LNCaP clone FGC (cell line): ENCODE measurements around the gene SELENON.
A peak's percentile ranks its signal among the peaks of the same experiment; 100 is the strongest.

Experiments used
- DNase-seq: peaks from one replicate; pipeline ENCODE4 v3.0.0-alpha.2; 2011; ENCODE audit warnings: low read depth
- H3K4me3 ChIP-seq: 2 replicates; pipeline ENCODE4 v1.5.1; 2011; ENCODE audit warnings: mild to moderate bottlenecking, low read depth, low read length, control low read depth
- CTCF ChIP-seq: IDR thresholded peaks from 2 replicates; pipeline ENCODE4 v1.5.1; 2012; ENCODE audit warnings: mild to moderate bottlenecking; ENCODE audit not compliant: control insufficient read depth, insufficient read depth; ENCODE audit errors: extremely low read depth

Gene SELENON

GRCh38 chr1:25858494-25858893 is 58.5 kb downstream of the SELENON start:
- H3K4me3 ChIP-seq = peak overlapping the region; percentile 60
- TF ChIP-seq CTCF = no peak
- no peak for DNase-seq

GRCh38 chr1:25858906-25859789 is 59.2 kb downstream of the SELENON start, which contains the start of gene AUNIP:
Gene AUNIP (minus strand): TSS chr1:25859457. CDS start chr1:25859357, 100 bp downstream.
- no peak for DNase-seq
- TF ChIP-seq CTCF = no peak
- H3K4me3 ChIP-seq = peak within 1 kb of the TSS; percentile 60

GRCh38 chr1:25861316-25862286 is 61.6 kb downstream of the SELENON start:
- no peak overlapping the region for H3K4me3 ChIP-seq
- no peak for TF ChIP-seq CTCF
- DNase-seq = no peak

- DNase-seq = no peak
- no peak for TF ChIP-seq CTCF
Observed at GRCh38 chr1:25862785-25863485, 62.9 kb downstream of the SELENON start.

GRCh38 chr1:25863486-25864262 is 63.7 kb downstream of the SELENON start:
- DNase-seq = no peak
- TF ChIP-seq CTCF = no peak
- H3K4me3 ChIP-seq = no peak overlapping the region

More at GRCh38 chr1:25862785-25863485, 62.9 kb downstream of the SELENON start:
- H3K4me3 ChIP-seq = no peak overlapping the region

- DNase-seq = no peak
- no peak overlapping the region for H3K4me3 ChIP-seq
- TF ChIP-seq CTCF = no peak
Observed at GRCh38 chr1:25864434-25864833, 64.4 kb downstream of the SELENON start.
